Measurements from ENCODE around the gene PKIG. TPM values are rescaled to one million over a fixed set of nuclear protein-coding genes. Genes with fewer than 3 reads are reported as not detected.

PKIG gene
- polyA plus RNA-seq, 4 donors: 57.3 to 70.8 (median 63.0) TPM

GRCh38 chr20:44594730-44595129 lies 12.4 kb downstream of the PKIG start:
- no peak for DNase-seq (ENCODE audit: low read depth in 4 of 4, low spot score in 2 of 4)

DNA sequence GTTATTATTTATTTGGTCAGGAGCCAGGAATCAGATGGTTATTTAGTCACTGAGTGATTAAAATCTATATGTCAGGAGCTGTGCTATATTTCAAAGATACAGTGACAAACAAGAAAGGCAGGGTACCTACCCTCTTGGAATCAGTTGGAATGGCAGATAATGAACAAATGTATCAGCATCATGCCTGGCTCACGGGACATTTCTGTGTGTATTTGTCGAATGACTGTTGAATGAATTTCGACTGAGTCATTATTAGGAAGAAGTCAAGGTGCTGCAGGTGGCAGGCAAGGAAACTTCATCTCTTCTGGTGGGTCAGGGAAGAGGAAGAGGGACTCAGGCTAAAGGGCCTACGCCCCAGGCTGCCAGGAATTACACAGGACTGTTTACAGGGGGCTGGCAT lies 13.6 kb downstream of the PKIG start:
- no peak for DNase-seq (ENCODE audit: low read depth in 4 of 4, low spot score in 2 of 4)

DNA sequence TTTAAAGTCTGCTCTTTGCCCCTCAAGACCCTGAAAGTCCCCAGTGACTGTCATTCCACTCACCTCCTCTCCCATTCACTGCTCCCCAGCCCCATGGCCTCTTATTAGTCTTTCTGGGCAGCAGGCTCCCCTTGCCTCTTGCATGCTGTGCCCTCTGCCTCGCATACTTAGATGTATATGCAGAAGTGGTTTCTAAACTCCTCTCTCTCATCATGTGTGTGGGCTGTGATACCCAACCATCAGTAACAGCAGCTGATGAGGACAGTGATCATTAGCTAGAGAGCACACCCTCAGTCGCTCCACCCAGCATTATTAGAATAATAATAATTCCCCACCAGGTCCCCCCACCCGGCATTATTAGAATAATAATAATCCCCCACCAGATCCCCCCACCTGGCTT lies 14.5 kb downstream of the PKIG start:
- no peak for DNase-seq (ENCODE audit: low read depth in 4 of 4, low spot score in 2 of 4)

- DNase-seq (ENCODE audit: low read depth in 4 of 4, low spot score in 2 of 4): no peak
Observed at GRCh38 chr20:44597516-44597915, 15.1 kb downstream of the PKIG start.

DNA sequence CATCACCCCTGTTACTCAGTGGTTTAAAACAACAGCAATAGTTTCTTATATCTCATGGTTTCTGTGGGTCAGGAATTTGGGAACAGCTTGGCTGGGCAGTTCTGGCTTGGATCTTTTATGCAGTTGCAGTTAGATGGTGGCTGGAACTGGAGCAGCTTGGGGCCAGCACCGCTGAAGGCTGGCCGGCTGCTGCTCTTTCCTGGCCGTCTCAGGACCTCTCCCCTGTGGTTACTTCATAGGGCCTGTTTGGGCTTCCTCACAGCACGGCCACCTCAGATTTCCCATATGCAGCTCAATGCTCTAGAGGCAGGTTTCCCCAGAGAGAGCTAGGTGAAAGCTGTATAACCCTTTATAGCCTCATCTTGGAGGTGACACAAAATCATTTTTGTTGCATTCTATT lies 15.6 kb downstream of the PKIG start:
- no peak for DNase-seq (ENCODE audit: low read depth in 4 of 4, low spot score in 2 of 4)

GRCh38 chr20:44598423-44599305 lies 16.3 kb downstream of the PKIG start:
- DNase-seq (ENCODE audit: low read depth in 4 of 4, low spot score in 2 of 4): no peak

DNA sequence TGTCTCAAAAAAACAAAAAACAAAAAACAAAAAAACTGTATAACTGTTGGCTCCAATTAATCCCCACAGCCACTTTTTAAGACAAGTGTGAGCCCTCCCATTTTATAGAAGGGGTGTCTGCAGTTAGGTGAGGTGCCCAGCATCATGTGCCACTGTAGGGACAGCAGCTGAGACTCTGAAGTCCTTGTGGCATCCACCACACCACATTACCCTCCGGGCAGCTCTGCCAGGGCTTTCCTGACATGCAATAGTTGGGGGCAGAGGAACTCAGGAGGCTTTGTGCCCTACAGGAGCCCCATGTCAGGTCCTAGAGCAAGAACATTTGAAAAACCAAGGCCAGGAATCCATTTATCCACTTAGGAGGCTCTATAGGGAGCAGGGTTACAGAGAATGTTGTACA lies 17.3 kb downstream of the PKIG start:
- DNase-seq (ENCODE audit: low read depth in 4 of 4, low spot score in 2 of 4): no peak

- DNase-seq (ENCODE audit: low read depth in 4 of 4, low spot score in 2 of 4): no peak
Observed at GRCh38 chr20:44600301-44600700, 17.9 kb downstream of the PKIG start.

GRCh38 chr20:44600758-44601201 lies 18.4 kb downstream of the PKIG start:
- no peak for DNase-seq (ENCODE audit: low read depth in 4 of 4, low spot score in 2 of 4)

- no peak for DNase-seq (ENCODE audit: low read depth in 4 of 4, low spot score in 2 of 4)
Observed at GRCh38 chr20:44601236-44601671, 18.9 kb downstream of the PKIG start.

GRCh38 chr20:44601801-44602204 lies 19.4 kb downstream of the PKIG start:
- peak in 3 of 4 donors; percentile 47 to 74 (median 55) for DNase-seq (ENCODE audit: low read depth in 4 of 4, low spot score in 2 of 4)

- no peak for DNase-seq (ENCODE audit: low read depth in 4 of 4, low spot score in 2 of 4)
Observed at GRCh38 chr20:44603327-44603726, 20.9 kb downstream of the PKIG start.

GRCh38 chr20:44606725-44607441 lies 24.5 kb downstream of the PKIG start:
- no peak for DNase-seq (ENCODE audit: low read depth in 4 of 4, low spot score in 2 of 4)

- DNase-seq (ENCODE audit: low read depth in 4 of 4, low spot score in 2 of 4): no peak
Observed at GRCh38 chr20:44609006-44609515, 26.7 kb downstream of the PKIG start.

GRCh38 chr20:44609516-44610312 lies 27.3 kb downstream of the PKIG start:
- DNase-seq (ENCODE audit: low read depth in 4 of 4, low spot score in 2 of 4): peak in 3 of 4 donors; percentile 69 to 78 (median 75)

DNA sequence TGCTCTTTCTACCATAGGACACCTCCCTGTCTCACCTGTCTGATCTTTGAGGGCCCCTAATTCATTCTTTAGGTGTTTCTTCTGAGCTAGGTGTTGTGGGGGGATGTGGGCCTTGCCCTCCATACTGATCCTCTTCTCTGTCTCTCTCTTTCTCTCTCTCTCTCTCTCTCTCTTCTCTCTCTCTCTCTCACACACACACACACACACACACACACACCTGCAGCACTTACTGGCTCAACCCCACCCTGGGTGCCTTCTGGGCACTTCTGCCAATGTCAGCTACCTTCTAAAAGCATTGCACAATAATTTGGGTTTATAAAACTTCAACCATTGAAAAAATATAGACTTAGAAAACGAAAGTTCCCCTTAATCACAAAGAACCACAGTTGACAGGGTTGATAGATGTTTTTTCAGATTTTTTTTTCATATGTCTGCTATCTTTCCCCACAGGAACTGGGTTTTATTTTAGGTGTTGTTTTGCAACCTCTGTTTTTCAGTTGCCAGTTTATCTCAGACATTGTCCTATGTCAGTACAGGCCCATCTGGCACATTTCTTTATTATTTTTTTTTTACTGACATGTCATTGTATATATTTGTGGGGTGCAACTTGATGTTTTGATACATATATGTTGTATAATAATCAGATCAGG lies 28.1 kb downstream of the PKIG start:
- no peak for DNase-seq (ENCODE audit: low read depth in 4 of 4, low spot score in 2 of 4)

DNA sequence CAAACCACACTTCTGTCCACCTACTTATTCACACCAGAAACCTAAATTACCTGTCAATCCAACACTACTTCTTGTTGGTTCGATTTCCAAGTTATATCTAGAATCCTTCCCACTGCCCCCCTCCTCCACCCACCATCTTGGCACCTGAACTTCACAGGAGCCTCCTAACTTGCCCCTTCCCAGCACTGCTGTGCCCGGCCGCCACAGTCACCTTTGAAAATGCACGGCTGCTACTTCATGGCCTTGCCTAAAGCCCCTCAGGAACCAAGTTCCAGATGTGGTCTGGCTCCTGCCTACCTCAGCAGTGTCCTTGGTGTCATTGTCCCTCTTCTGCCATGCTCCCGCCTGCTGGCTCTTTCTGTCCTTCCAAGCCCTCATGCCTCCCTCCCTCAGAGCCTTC lies 31.2 kb downstream of the PKIG start:
- DNase-seq (ENCODE audit: low read depth in 4 of 4, low spot score in 2 of 4): no peak

GRCh38 chr20:44614525-44614924 lies 32.1 kb downstream of the PKIG start:
- no peak for DNase-seq (ENCODE audit: low read depth in 4 of 4, low spot score in 2 of 4)

- no peak for DNase-seq (ENCODE audit: low read depth in 4 of 4, low spot score in 2 of 4)
Observed at GRCh38 chr20:44615169-44615791, 32.9 kb downstream of the PKIG start.

Measured in left renal cortex interstitium (tissue), 4 donors.